GM19372 (cell line): ENCODE results near the gene VSIG8.
A peak's percentile ranks its signal among the peaks of the same experiment; 100 is the strongest.

Experiments used
- ATAC-seq: cut with Tn5 transposase; IDR thresholded peaks from one replicate; pipeline ENCODE4 v1.9.1; 2021; ENCODE audit warnings: mild to moderate bottlenecking, low read depth, moderate library complexity; ENCODE audit not compliant: unreplicated experiment

VSIG8 gene

DNA sequence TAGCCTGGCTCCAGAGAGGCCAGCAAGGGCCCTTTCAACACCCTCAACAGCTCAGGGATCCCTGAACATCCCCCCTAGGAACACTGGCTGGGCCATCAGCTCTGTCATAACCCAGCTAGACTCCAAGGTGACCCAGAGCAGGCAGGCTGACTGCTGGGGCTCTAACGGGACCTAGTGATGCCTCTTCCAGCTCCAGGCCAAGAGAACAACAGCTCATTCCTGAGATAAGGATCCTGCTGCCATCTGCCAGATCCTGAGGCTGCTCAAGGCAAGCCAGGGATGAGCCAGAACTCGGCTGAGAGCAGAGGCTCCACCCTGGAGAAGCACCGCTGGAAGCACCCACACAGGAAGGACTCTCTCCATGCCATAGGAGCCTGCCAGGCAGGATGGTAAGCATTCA lies 2.0 kb downstream of the VSIG8 start:
- no peak for ATAC-seq

DNA sequence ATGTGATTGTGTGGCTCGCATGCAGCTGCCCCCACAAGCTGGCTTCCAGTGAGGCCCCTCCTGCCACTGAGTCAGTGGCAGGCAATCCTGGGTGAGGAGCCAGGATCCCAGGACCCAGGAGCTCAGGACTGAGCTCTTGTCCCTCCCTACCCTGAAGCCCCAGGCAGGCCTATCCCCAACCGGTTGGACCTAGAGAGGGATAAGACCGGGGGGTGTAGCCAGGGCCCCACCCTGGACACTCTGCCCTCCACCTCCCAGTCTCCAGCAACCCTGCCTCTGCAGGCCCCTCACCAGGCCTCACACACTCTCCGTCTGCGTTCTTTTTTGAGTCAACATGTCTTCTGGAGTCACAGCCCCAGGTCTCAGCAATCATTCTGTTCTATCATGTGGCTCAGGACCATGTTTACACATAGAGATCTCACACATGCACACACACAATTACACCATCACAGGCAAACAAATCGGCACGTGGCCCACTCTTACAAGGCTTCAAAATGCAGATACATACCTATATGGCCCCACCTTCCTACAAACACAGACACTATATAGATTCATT lies 2.6 kb downstream of the VSIG8 start:
- ATAC-seq: no peak

DNA sequence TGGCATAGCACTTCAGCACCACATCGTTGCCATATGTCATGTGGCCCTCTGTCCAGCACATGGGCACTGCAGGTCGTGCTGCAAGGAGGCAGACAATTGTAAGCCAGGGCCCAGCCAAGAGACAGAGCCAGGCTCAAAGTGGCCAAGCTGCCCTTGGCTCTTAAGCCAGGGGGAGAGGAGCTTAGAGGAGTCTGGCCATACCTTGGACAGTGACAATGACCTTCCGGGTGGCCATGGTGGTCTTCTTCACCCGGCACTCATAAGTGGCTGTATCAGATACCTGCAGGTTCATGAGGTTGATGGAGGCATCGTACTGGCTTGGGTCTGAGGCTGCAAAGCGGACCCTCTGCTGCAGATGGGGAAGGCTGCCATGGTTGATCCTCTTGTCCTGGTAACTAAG lies 4.6 kb downstream of the VSIG8 start:
- ATAC-seq: no peak

DNA sequence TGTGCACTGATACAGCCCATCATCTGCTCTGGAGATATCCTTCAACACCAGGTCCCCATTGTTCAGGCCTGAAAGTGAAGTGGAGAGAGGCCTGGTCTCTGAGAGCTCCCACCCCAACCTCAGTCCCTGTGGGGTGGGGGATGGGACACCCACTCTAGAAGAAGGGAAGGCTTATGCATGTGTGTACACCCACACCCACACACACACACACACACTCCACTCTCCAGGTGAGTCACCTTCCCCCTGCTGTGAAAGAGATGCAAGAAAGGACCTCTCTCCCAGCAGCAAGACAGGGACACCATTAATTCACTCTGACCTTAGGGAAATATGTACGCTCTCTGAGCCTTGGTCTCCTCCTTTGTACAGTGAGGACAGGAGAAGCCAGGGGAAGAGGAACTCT lies 5.9 kb downstream of the VSIG8 start:
- ATAC-seq: no peak

DNA sequence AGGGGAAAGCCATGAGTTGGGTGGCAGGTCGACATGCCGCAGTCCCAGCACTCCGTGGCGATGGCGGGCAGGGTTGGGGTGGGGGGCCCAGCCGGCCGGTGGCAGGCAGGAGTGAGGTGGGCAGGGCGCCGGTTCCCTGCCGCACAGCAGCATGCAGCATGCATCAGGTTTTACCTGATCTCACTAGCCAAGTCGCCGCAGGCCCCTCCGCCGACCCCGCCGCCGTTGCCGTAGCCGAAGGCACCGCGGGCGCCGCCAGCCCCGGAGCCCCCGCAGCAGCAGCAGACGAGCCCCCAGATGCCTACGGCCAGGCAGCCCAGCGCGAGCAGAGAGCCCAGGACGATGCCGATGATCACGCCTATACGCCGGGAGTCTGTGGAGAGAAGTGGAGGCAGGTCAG lies 6.7 kb downstream of the VSIG8 start:
- ATAC-seq: no peak

DNA sequence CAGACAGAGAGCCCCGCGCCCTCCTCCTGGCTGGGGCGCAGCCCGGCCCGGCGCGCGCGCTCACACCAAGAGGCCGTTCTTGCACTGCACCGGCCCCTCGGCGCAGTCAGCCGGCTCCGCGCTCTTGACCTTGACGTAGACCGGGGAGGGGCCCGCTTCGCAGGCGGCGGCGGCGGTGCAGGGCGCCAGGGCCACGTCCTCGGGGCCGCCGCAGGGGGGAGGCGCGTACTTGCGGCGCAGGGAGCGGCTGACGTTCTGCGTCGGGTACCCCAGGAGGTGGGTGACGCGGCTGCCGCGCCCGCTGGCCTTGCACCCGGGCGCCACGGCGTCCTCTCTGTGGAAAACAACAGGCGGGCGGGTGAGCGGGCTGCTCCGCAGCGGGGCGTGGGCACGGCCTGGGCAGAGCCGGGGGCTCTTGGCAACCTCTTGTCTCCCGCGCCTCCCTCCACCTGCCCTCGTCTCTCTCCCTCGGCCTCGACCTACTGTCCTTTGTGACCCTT lies 7.7 kb downstream of the VSIG8 start:
- peak; percentile 94 for ATAC-seq

DNA sequence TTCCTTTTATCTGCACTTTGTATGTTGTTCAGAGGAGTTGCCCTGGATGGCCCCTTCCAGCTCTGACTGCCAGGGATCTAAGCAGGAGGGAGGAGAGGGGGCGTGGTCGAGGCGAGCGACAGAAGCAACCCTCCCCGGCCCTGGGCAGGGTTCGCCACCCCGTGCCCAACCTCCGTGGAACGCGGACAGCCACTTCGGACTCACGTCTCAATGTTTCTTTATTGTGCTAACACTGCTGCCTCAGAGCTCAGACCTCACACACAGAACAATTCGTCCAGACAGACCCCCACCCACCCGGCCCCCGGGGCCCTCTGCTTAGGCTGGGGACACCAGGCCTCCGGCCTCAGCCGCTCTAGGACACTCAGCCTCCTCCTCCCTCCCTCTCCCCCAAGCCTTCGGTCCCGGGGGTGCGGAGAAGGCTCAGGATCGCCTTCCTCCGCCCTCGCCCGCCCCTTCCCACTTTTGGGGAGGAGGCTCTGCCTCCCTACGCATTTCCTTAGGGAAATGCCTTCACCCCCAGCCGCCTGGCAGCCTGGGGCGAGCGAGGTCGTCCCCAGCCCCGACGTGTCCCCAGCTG lies 8.3 kb downstream of the VSIG8 start:
- ATAC-seq: no peak

DNA sequence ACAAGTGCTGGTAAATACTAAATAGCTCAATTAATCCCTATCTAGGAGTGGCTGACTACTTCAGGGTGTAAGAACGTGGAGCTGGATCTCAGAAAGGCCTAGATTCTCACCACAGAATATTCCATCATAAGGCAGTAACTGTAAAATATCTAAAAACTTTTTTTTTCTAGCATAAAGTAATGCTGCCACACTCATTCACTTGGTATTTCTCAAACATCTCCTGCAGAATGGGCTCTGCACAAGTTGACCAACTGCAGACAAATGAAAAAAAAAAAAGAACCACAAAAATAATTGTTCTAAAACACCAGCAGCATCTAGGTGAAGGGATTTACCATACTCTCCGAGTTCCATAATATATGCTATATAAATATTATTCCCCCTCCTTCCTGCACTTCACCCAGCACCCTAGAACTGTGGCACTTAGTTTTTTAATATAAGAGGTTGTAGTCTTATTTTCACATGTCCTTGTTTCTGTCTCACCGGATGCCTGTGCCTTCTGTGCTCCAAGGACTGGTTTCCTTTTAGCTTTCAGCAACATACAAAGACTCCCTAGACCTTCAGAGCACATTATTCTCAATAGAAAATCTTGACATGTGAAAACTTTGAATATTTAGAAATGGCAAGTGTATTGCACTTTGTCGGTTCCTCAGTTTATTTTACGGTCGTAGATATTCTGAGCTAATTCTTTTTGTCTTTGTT lies 8.9 kb downstream of the VSIG8 start:
- ATAC-seq: no peak

DNA sequence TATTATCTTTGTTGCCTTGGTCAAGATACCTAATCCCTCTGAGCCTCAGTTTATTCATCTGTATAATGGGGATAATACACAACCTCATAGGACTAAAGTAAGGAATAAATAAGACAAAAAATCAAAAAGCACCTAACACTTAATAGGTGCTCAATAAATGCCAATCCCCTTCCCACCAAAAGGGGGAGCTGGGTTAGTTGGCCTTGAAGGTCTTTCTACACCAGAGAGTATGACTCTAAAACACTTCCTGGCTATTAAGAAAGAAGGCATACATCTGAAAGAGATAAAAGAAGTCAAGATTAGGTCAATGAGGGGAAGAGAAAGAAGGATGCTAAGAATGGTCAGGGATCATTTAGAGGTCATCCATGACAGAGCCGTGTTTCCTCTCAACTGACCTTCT lies 11.1 kb downstream of the VSIG8 start:
- ATAC-seq: no peak

DNA sequence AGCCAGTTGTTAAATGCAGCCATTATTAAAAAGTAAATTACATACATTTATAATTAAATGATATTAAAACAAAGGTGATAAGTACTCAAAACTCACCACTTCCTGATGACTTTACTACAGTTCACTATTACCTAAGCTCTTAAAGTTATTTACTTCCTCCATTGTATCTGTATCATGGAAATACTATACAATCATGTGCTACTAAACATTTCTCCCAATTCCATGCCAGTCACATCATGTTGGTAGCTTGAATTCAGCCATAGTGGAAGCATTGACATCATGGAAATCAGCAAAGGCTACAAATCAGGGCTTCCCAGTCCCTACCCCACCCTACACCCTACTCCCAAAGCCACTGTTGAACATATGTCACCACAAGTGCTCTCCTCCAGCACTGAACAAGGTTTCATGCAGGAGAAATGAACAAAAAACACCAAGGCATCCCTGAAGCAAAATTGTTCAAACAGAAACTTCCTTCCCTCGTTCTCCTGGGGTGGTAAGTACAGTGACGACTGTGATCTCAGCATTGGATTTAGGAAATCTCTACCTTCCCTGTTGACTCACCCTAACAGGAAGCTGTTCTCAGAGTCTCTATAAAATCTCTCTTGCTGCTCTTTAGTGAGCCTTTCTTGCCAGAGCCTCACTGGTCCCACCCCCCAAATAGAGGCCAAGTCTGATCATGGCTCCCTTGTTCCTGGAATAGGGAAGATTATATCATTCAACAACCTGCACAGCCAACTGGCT lies 12.7 kb downstream of the VSIG8 start:
- ATAC-seq: no peak

DNA sequence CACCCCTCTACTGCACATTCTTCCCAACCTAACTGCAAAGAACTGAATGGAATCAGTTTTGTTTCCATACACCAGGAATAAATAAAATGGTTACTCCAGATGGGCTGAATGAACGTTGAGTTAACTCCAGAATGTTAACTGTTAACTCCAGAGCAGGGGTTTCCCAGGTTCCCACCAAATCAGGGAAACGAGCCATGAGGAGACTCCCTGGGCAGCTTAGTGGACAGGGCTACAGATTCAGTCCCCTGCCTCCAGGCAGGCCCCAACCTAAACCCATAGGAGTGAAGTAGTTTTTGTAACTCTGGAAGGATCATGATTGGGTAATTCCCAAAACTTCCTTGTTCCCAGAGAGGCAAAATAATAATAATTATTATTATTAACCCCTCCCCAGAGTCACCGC lies 14.1 kb downstream of the VSIG8 start:
- no peak for ATAC-seq

DNA sequence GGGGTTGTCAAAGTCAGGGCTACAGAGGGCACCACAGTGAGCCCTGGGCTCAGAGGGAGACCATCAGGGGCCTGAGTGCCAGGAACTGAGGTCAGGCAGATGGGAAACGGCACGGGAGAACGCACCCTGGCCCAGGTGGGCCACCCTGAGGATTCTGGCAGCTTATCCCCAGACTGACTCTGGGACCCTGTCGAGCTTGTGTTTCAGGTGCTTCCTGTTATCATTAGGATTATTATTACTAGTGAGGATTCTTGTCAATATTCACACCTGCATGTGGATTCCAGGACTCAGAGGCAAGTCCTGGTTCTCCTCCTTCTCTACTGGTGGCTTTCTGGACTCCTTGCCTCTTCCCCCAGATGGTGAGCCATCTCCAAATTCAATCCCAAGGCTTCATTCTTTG lies 15.2 kb downstream of the VSIG8 start:
- no peak for ATAC-seq

DNA sequence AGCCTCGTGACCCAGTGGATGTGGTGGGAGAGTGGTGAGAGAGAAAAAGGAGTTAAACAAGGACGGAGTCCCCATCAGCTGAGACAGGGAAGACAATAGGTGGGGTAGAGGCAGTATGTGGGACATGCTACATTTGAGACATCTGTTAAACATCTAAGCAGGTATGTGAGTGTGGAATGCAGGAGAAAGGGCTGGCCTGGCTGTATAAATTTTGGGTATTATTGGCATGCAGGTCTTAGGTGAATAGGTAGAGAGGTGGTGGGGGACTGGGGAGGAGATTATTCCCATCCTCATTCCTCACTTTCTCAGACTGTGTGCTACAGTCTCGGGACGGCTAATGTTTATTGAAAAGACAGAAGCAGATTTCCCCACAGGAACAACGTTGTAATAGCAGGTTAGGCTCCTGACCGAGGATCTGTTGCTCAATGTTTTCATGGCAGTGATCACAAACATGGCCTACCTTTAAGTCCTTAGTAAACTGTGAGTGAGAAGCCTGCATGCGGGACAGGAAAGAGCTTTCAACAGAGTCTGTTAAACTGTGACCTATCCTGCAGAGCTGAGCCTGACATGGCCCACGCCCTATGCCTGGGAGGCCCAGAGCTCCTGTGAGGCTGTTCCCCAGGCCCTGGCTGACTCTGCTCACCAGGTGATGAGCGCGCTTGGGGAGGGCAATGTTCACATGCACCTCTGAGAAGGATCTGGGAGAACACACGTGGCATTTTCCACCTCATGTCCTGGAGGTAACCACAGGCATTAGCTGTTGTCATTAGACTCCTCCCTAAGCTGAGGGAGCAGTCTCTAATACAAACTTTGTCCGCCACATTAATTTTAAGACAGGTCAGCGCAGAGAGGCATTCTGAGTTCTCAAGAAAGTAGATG lies 16.5 kb downstream of the VSIG8 start:
- no peak for ATAC-seq

DNA sequence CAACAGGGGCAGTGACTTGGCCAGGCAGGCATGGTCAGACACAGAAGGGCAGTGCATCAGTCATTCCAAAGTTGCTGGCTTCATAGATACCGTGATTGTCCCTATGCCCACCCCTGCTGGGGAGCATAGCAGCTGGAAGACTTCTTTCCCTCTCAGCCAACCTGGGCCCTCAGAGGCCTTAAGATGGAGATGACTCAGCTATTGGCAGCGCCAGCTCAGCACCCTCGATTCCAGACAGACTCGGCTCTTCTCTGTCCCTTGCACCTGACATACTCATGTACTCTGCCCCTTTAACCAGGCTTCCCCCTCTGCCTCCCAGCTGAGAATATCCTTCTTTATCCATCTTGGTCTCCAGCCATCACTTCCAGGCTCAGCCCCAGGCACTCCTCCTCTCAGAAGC lies 19.0 kb downstream of the VSIG8 start:
- ATAC-seq: no peak

DNA sequence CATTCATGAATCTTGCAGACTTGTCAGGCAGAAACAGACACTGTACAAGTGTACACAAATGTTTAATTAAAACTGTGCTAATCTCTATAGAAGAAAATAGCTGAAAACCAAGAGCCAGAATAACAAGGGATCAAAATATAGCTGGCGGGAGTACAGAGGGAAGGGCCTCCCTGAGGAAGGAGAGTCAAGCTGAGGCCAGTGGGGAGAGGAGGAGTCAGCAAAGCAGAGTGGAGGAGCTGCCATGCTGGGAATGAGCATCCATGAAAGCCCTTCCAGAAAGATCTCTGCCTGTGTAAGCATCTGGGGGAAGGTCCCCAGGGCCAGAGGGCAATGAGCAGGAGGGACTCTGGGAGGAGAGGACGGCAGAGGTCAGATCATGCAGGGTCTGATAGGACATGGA lies 20.7 kb downstream of the VSIG8 start:
- no peak for ATAC-seq

DNA sequence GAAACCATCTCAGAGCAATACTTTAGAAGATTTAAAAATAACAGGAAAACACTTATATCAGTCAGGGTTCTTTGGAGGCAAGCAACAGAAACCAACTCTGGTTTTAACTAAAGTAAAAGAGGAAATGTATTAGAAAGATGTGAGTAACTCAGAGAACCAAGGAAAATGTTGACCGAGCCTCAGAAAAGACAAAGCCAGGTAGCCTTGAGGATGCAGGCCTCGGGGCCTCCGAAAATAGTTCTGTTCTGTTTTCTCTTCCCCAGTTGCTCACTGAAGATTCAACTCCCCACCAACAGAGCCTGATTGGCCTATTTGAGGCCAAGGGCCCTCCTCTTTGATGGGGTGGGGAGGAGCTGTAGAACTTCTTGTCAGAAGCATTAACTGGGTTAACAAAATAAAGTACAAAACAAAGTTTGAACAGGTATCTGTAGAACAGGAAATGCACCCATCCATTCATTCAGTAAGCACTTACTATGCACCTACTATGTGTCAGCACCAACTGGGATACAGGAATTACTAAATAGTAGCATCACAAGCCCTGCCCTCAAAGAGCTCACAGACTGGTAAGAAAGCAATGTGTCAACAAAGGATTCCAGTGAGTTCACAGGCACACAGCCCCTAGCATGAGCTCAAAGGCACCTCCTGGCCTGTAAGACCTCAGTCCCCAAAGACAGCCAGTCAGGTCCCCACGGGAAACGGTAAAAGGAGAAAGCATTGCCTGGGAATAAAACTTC lies 23.2 kb downstream of the VSIG8 start:
- peak; percentile 75 for ATAC-seq

DNA sequence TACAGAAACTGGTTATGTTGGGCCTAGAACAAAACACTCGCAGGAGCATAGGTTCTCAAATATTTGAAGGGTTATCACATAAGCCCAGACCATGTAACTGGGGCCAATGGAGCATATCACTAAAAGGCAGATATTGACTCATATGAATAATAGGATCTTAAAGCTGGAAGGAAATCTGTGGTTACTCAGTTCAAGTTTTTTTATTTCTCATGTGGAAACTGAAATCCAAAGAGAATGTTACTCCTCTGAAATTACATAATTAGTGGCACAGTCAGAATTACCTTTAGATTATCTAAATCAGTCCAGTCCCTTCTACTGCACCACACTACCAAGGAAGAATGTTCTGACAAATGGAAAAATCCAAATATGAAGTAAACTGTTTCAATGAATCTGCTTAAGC lies 23.7 kb downstream of the VSIG8 start:
- no peak for ATAC-seq

DNA sequence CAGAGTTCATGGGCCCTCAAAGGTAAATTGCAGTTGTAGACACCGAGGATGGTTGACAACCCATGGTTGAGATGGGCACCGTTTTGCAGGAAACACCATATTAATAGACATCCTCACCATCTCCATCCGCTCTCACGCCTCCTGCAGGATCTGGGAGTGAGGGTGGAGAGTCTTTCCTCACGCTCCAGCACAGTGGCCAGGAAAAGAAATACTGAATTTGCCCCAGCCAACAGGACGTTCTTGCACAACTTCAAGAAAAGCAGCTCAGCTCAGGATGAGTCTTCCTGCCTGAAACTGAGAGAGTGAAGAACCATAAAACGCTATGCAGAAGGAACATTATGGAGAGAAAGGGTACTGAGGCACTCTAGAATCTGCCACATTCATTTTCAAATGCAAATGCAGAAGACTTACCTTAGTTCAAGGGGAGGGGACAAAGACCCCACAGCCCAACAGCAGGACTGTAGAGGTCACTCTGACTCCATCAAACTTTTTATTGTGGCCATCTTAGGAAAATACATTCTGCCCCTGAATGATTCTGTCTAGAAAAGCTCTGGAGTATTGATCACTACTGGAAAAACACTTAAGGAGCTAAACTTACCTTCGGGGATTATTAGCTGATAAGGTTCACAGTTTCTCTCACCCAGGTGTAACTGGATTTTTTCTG lies 26.5 kb downstream of the VSIG8 start:
- ATAC-seq: no peak

DNA sequence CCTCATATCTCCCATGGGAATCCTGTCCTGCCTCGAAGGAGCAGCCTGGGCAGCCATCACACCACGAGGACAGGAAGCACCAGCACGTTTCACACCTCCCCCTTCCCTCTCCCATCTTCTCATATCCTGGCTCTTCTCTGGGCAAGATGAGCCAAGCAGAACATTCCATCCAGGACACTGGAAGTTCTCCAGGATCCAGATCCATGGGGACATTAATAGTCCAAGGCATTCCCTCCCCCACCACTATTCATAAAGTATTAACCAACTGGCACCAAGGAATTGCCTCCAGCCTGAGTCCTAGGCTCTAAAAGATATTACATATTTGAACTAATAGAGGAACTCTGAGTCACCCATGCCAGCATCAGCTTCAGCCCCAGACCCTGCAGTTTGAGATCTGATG lies 27.1 kb downstream of the VSIG8 start:
- ATAC-seq: no peak
